CD8-positive, alpha-beta memory T cell (primary cell): ENCODE data around the gene CNN1. TPM values are rescaled to one million over a fixed set of nuclear protein-coding genes. Genes with fewer than 3 reads are reported as not detected.

Experiments
- CTCF ChIA-PET: fragments of 350-600 bp; sonication (Branson Sonifier 250); formaldehyde crosslinking; loops from one replicate; lab custom pipeline; 2021; ENCODE audit warnings: antibody characterized with exemption; lab: Charles Lee
- POLR2A ChIA-PET: fragments of 350-600 bp; sonication (Branson Sonifier 250); formaldehyde crosslinking; loops from one replicate; lab custom pipeline; 2021; ENCODE audit warnings: antibody characterized with exemption; lab: Charles Lee
- DNase-seq, 5 donors: peaks; one replicate each; pipeline versions ENCODE4 v3.0.0 to v3.0.0-alpha.2; 2020 to 2022; ENCODE audit warnings: mixed read lengths in 1 of 5
- H3K27ac ChIP-seq: one replicate; pipeline ENCODE4 v1.7.0; 2013; ENCODE audit warnings: low read depth, mild to moderate bottlenecking, low read length, moderate library complexity
- H3K27me3 ChIP-seq: 2 replicates; pipeline ENCODE4 v1.7.0; 2013; ENCODE audit warnings: low read length, mild to moderate bottlenecking; ENCODE audit not compliant: insufficient read depth, poor library complexity, severe bottlenecking
- H3K36me3 ChIP-seq: 2 replicates; pipeline ENCODE4 v1.7.0; 2013; ENCODE audit warnings: mild to moderate bottlenecking, low read length, moderate library complexity; ENCODE audit not compliant: insufficient read depth
- H3K4me1 ChIP-seq: 2 replicates; pipeline ENCODE4 v1.7.0; 2013; ENCODE audit warnings: mild to moderate bottlenecking, low read length, moderate library complexity; ENCODE audit not compliant: insufficient read depth
- H3K4me3 ChIP-seq: 2 replicates; pipeline ENCODE4 v1.7.0; 2013; ENCODE audit warnings: mild to moderate bottlenecking, low read length
- H3K9me3 ChIP-seq: 2 replicates; pipeline ENCODE4 v1.7.0; 2013; ENCODE audit warnings: mild to moderate bottlenecking, low read length
- H3K27ac Mint-ChIP-seq, 8 donors: one replicate each; pipeline ENCODE4 v1.8.0; 2020 to 2021; ENCODE audit warnings: mixed read lengths in 8 of 8, mild to moderate bottlenecking in 6 of 8, inconsistent platforms in 3 of 8, moderate library complexity in 3 of 8
- H3K27me3 Mint-ChIP-seq, 2 donors: one replicate each; pipeline ENCODE4 v1.8.0; 2020 to 2021; ENCODE audit warnings: mixed read lengths in 2 of 2, mild to moderate bottlenecking in 1 of 2, moderate library complexity in 1 of 2
- H3K36me3 Mint-ChIP-seq, 3 donors: one replicate each; pipeline ENCODE4 v1.8.0; 2020 to 2021; ENCODE audit warnings: mixed read lengths in 3 of 3, inconsistent platforms in 1 of 3, mild to moderate bottlenecking in 1 of 3
- H3K4me1 Mint-ChIP-seq, 3 donors: one replicate each; pipeline ENCODE4 v1.8.0; 2020 to 2021; ENCODE audit warnings: mixed read lengths in 3 of 3, inconsistent platforms in 1 of 3, mild to moderate bottlenecking in 1 of 3
- H3K4me3 Mint-ChIP-seq, 7 donors: one replicate each; pipeline ENCODE4 v1.8.0; 2020 to 2021; ENCODE audit warnings: mixed read lengths in 7 of 7, mild to moderate bottlenecking in 6 of 7, moderate library complexity in 4 of 7, inconsistent platforms in 2 of 7
- H3K9me3 Mint-ChIP-seq, 5 donors: one replicate each; pipeline ENCODE4 v1.8.0; 2020 to 2022; ENCODE audit warnings: mixed read lengths in 5 of 5, mild to moderate bottlenecking in 3 of 5, moderate library complexity in 2 of 5, inconsistent platforms in 1 of 5
- polyA plus RNA-seq: library from polyadenylated mRNA; unstranded; fragments of 300-500 nt; fragmentation: Illumina TruSeq; gene quantifications from one replicate; pipeline ENCODE4 v1.2.3, GENCODE V29; 2021
- total RNA-seq, 2 experiments: library from RNA; stranded (reverse); gene quantifications; one replicate each; pipeline ENCODE4 v1.2.3, GENCODE V29; 2021

The CNN1 gene
- total and polyA plus RNA-seq, 3 experiments from 2014 or later = not detected

GRCh38 chr19:11510444-11510843, 28.2 kb upstream of the CNN1 start:
- ChIA-PET POLR2A (no interaction called here), CTCF (no interaction called here)
- Histone ChIP-seq H3K9me3 (no peaks in the 10 kb centered on the region), H3K4me3 (no peak overlapping the region), H3K27ac (no peak overlapping the region), H3K36me3 (no peaks in the 10 kb centered on the region), H3K4me1 (peaks cover 6% of the 10 kb centered on the region), H3K27me3 (no peaks in the 10 kb centered on the region)
- H3K9me3 Mint-ChIP-seq = no peaks in the 10 kb centered on the region
- DNase-seq = no peak
- H3K4me1 Mint-ChIP-seq = peaks cover 0 to 10% (median 4%) of the 10 kb centered on the region in 3 donors
- no peak overlapping the region for H3K4me3 Mint-ChIP-seq
- H3K36me3 Mint-ChIP-seq = peaks cover 0 to 44% (median 4%) of the 10 kb centered on the region in 3 donors
- peak overlapping the region in 1 of 8 donors; percentile 12 for H3K27ac Mint-ChIP-seq
- H3K27me3 Mint-ChIP-seq = no peaks in the 10 kb centered on the region

GRCh38 chr19:11513946-11514345, 24.7 kb upstream of the CNN1 start:
- Histone ChIP-seq H3K27me3 (no peaks in the 10 kb centered on the region), H3K36me3 (peaks cover 13% of the 10 kb centered on the region), H3K4me3 (no peak overlapping the region), H3K4me1 (no peaks in the 10 kb centered on the region), H3K27ac (no peak overlapping the region), H3K9me3 (no peaks in the 10 kb centered on the region)
- H3K27me3 Mint-ChIP-seq = no peaks in the 10 kb centered on the region
- ChIA-PET POLR2A (no interaction called here), CTCF (no interaction called here)
- H3K36me3 Mint-ChIP-seq = peaks cover 0 to 64% (median 9%) of the 10 kb centered on the region in 3 donors
- H3K27ac Mint-ChIP-seq = no peak overlapping the region
- no peak overlapping the region for H3K4me3 Mint-ChIP-seq
- DNase-seq = no peak
- H3K4me1 Mint-ChIP-seq = peaks cover 0 to 3% (median 0%) of the 10 kb centered on the region in 3 donors
- no peaks in the 10 kb centered on the region for H3K9me3 Mint-ChIP-seq

- Mint-ChIP-seq H3K27ac (no peak overlapping the region), H3K4me1 (peaks cover 0 to 15% (median 4%) of the 10 kb centered on the region in 3 donors), H3K27me3 (no peaks in the 10 kb centered on the region), H3K36me3 (peaks cover 0 to 58% (median 9%) of the 10 kb centered on the region in 3 donors), H3K9me3 (no peaks in the 10 kb centered on the region), H3K4me3 (no peak overlapping the region)
- no peak for DNase-seq
- Histone ChIP-seq H3K27ac (no peak overlapping the region), H3K4me3 (no peak overlapping the region), H3K4me1 (no peaks in the 10 kb centered on the region), H3K27me3 (no peaks in the 10 kb centered on the region), H3K9me3 (no peaks in the 10 kb centered on the region), H3K36me3 (peaks cover 13% of the 10 kb centered on the region)
- POLR2A ChIA-PET = no interaction called here
- CTCF ChIA-PET = interaction anchor here (1.1 kb wide), 1 partner anchor 17 kb away, joined by 4 read pairs; no protein-coding TSS in a partner anchor
Observed at GRCh38 chr19:11519138-11519537, 19.5 kb upstream of the CNN1 start.

GRCh38 chr19:11528551-11529341, 9.9 kb upstream of the CNN1 start, which contains the start of gene ECSIT:
ECSIT (minus strand) TSS chr19:11529134; CDS start chr19:11519170, 9,964 bp downstream.
- POLR2A ChIA-PET = interaction anchor here (0.6 to 1.0 kb wide), 6 partner anchors 14 to 1194 kb away, joined by 3 to 18 read pairs (median 4); partner anchors contain the start of genes ELOF1 and SWSAP1

GRCh38 chr19:11530432-11530831, 8.2 kb upstream of the CNN1 start:
- H3K4me3 ChIP-seq = no peak overlapping the region
- no peaks in the 10 kb centered on the region for H3K27me3 ChIP-seq
- no peaks in the 10 kb centered on the region for H3K9me3 Mint-ChIP-seq
- H3K27ac Mint-ChIP-seq = peak overlapping the region in 1 of 8 donors; percentile 33
- H3K27ac ChIP-seq = no peak overlapping the region
- DNase-seq = peak in 1 of 5 donors; percentile 49
- ChIA-PET POLR2A (no interaction called here), CTCF (interaction anchor here (2.8 kb wide), 1 partner anchor 48 kb away, joined by 9 read pairs; no protein-coding TSS in a partner anchor)
- no peaks in the 10 kb centered on the region for H3K36me3 ChIP-seq
- peak overlapping the region in 3 of 7 donors; percentile 16 to 55 (median 37) for H3K4me3 Mint-ChIP-seq
- H3K9me3 ChIP-seq = no peaks in the 10 kb centered on the region
- peaks cover 19% of the 10 kb centered on the region for H3K4me1 ChIP-seq
- H3K27me3 Mint-ChIP-seq = no peaks in the 10 kb centered on the region
- peaks cover 0 to 14% (median 4%) of the 10 kb centered on the region in 3 donors for H3K36me3 Mint-ChIP-seq
- peaks cover 22 to 31% (median 23%) of the 10 kb centered on the region in 3 donors for H3K4me1 Mint-ChIP-seq

More at GRCh38 chr19:11528551-11529341, 9.9 kb upstream of the CNN1 start, which contains the start of gene ECSIT:
- Mint-ChIP-seq H3K27me3 (no peaks in the 10 kb centered on the region), H3K9me3 (no peaks in the 10 kb centered on the region), H3K4me1 (peaks cover 17 to 28% (median 21%) of the 10 kb centered on the region in 3 donors), H3K4me3 (peak within 1 kb of the TSS; percentile 92 to 98 (median 97)), H3K27ac (peak within 1 kb of the TSS; percentile 91 to 99 (median 96)), H3K36me3 (peaks cover 0 to 17% (median 4%) of the 10 kb centered on the region in 3 donors)
- Histone ChIP-seq H3K36me3 (no peaks in the 10 kb centered on the region), H3K27ac (peak within 1 kb of the TSS; percentile 60), H3K4me1 (peaks cover 18% of the 10 kb centered on the region), H3K4me3 (peak within 1 kb of the TSS; percentile 97), H3K9me3 (no peaks in the 10 kb centered on the region), H3K27me3 (no peaks in the 10 kb centered on the region)
- DNase-seq = peak; percentile 82 to 94 (median 89)
- CTCF ChIA-PET = interaction anchor here (0.6 to 2.8 kb wide), 5 partner anchors 11 to 235 kb away, joined by 3 to 9 read pairs (median 4); no protein-coding TSS in a partner anchor

GRCh38 chr19:11534538-11534937, 4.1 kb upstream of the CNN1 start:
- POLR2A ChIA-PET = no interaction called here
- Mint-ChIP-seq H3K27me3 (peaks cover 6 to 8% of the 10 kb centered on the region in 2 donors), H3K36me3 (no peaks in the 10 kb centered on the region), H3K27ac (peak overlapping the region; percentile 25 to 89 (median 58)), H3K4me3 (peak overlapping the region in 4 of 7 donors; percentile 18 to 44 (median 30)), H3K4me1 (peaks cover 10 to 16% (median 14%) of the 10 kb centered on the region in 3 donors), H3K9me3 (no peaks in the 10 kb centered on the region)
- Histone ChIP-seq H3K27ac (no peak overlapping the region), H3K4me3 (no peak overlapping the region), H3K27me3 (peaks cover 5% of the 10 kb centered on the region), H3K9me3 (no peaks in the 10 kb centered on the region), H3K36me3 (no peaks in the 10 kb centered on the region), H3K4me1 (peaks cover 14% of the 10 kb centered on the region)
- DNase-seq = no peak
- CTCF ChIA-PET = no interaction called here

GRCh38 chr19:11534948-11535347, 3.7 kb upstream of the CNN1 start:
- peak overlapping the region in 3 of 7 donors; percentile 17 to 44 (median 23) for H3K4me3 Mint-ChIP-seq
- ChIA-PET POLR2A (interaction anchor here (0.6 kb wide), 1 partner anchor 54 kb away, joined by 5 read pairs; no protein-coding TSS in a partner anchor), CTCF (interaction anchor here (1.9 kb wide), 1 partner anchor 53 kb away, joined by 13 read pairs; no protein-coding TSS in a partner anchor)
- Histone ChIP-seq H3K4me1 (peaks cover 14% of the 10 kb centered on the region), H3K9me3 (no peaks in the 10 kb centered on the region), H3K27ac (no peak overlapping the region), H3K27me3 (peaks cover 5% of the 10 kb centered on the region), H3K4me3 (no peak overlapping the region), H3K36me3 (no peaks in the 10 kb centered on the region)
- peaks cover 6 to 8% of the 10 kb centered on the region in 2 donors for H3K27me3 Mint-ChIP-seq
- peak overlapping the region in 6 of 8 donors; percentile 25 to 89 (median 58) for H3K27ac Mint-ChIP-seq
- no peaks in the 10 kb centered on the region for H3K36me3 Mint-ChIP-seq
- no peak for DNase-seq
- H3K9me3 Mint-ChIP-seq = no peaks in the 10 kb centered on the region
- H3K4me1 Mint-ChIP-seq = peaks cover 10 to 16% (median 14%) of the 10 kb centered on the region in 3 donors
